ENCODE results near the gene RADIL.

GRCh38 chr7:4929005-4929404, 45.5 kb upstream of the RADIL start:
- no peak for TF ChIP-seq CTCF (IDR thresholded peaks at IDR 0.05; ENCODE audit: low read depth, low read length, poor library complexity, severe bottlenecking)
- no peak for TF ChIP-seq EZH2phosphoT487 (IDR thresholded peaks at IDR 0.05; ENCODE audit: borderline replicate concordance, low read length)
